Lower lobe of right lung (tissue), 2 donors: ENCODE results near the gene C6orf47. TPM values are rescaled to one million over a fixed set of nuclear protein-coding genes. Genes with fewer than 3 reads are reported as not detected.

Source experiments
- ATAC-seq, 2 donors: fragments of 200-7000 bp; cut with Tn5 transposase; one replicate each; pipeline ENCODE4 v1.9.1; 2020 to 2022; ENCODE audit warnings: mild to moderate bottlenecking in 2 of 2, moderate library complexity in 2 of 2
- DNase-seq: peaks from one replicate; pipeline ENCODE4 v3.0.0-alpha.2; 2020
- H3K27ac ChIP-seq: fragments of 200-600 bp; one replicate; pipeline ENCODE4 v1.8.0; 2022
- H3K27me3 ChIP-seq: fragments of 200-600 bp; one replicate; pipeline ENCODE4 v1.8.0; 2022; ENCODE audit warnings: low read depth
- H3K36me3 ChIP-seq: fragments of 200-600 bp; one replicate; pipeline ENCODE4 v1.8.0; 2022; ENCODE audit warnings: mild to moderate bottlenecking
- H3K4me1 ChIP-seq: fragments of 200-600 bp; one replicate; pipeline ENCODE4 v1.8.0; 2022
- H3K4me3 ChIP-seq: fragments of 200-600 bp; one replicate; pipeline ENCODE4 v1.8.0; 2022; ENCODE audit warnings: mild to moderate bottlenecking
- H3K9me3 ChIP-seq: fragments of 200-600 bp; one replicate; pipeline ENCODE4 v1.8.0; 2022
- CTCF ChIP-seq: fragments of 200-600 bp; IDR thresholded peaks from one replicate; pipeline ENCODE4 v1.8.0; 2022; ENCODE audit warnings: antibody characterized with exemption, mild to moderate bottlenecking
- intact Hi-C: fragments of 100-400 bp; cut with DNase I; formaldehyde crosslinking; loops from one replicate; pipeline ENCODE4 v1.11.0; 2022
- total RNA-seq: library from RNA; stranded (reverse); fragmentation: NEBNext Ultra II Directional; extraction: Animal tissue kit (Norgen Biotek cat#: 25700); gene quantifications from one replicate; pipeline ENCODE4 v1.2.1, GENCODE V29; 2021
- donor health status: DM: no; HTN: yes; CAD: no; lungs with severe emphysema.

C6orf47 gene
- total RNA-seq, 1 donor from 2014 or later: 24.7 TPM

GRCh38 chr6:31655349-31656237, 5.0 kb downstream of the C6orf47 start, which contains the start of gene APOM:
APOM (plus strand) TSS chr6:31655894; CDS start chr6:31655967, 73 bp downstream.
- H3K4me1 ChIP-seq: peaks cover 50% of the 10 kb centered on the region
- H3K9me3 ChIP-seq: no peaks in the 10 kb centered on the region
- no peak within 1 kb of the TSS for H3K27ac ChIP-seq
- no peaks in the 10 kb centered on the region for H3K27me3 ChIP-seq
- ATAC-seq: no peak
- DNase-seq: no peak
- TF ChIP-seq CTCF: no peak
- no peak within 1 kb of the TSS for H3K4me3 ChIP-seq
- peaks cover 34% of the 10 kb centered on the region for H3K36me3 ChIP-seq
- intact Hi-C loops: no loop called here

DNA sequence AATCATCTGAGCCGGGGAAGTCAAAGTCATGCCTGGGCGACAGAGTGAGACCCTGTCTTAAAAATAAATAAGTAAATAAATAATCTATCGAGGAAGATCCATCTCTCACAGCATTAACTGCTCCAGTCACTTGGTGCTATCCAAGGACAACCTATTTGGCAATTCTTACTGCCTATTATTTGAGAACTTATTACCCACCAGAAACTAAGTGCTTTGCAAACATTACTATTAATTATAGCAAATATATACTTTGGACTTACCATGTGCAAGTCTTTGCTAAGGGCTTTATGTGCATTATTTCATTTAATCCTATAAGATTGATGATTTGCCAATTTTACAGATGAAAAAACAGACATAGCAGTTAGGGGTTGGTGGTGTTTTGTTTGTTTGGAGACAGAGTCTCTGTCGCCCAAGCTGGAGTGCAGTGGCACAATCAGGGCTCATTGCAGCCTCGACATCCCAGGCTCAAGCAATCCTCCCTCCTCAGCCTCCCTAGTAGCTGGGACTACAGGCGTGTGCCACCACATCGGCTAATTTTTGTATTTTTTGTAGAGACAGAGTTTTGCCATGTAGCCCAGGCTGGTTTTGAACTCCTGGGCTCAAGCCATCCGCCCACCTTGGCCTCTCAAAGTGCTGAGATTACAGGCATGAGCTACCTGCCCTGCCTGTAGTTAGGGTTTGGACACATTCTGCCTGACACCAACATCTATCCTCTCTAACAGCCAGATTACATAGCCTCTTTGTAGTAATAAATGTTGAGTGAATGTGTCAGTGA, 5.8 kb downstream of the C6orf47 start:
- no peak overlapping the region for H3K27ac ChIP-seq
- intact Hi-C loops: no loop called here
- H3K4me3 ChIP-seq: no peak overlapping the region
- ATAC-seq: no peak
- no peaks in the 10 kb centered on the region for H3K27me3 ChIP-seq
- no peak for TF ChIP-seq CTCF
- DNase-seq: no peak
- H3K4me1 ChIP-seq: peaks cover 53% of the 10 kb centered on the region
- H3K36me3 ChIP-seq: peaks cover 42% of the 10 kb centered on the region
- no peaks in the 10 kb centered on the region for H3K9me3 ChIP-seq

DNA sequence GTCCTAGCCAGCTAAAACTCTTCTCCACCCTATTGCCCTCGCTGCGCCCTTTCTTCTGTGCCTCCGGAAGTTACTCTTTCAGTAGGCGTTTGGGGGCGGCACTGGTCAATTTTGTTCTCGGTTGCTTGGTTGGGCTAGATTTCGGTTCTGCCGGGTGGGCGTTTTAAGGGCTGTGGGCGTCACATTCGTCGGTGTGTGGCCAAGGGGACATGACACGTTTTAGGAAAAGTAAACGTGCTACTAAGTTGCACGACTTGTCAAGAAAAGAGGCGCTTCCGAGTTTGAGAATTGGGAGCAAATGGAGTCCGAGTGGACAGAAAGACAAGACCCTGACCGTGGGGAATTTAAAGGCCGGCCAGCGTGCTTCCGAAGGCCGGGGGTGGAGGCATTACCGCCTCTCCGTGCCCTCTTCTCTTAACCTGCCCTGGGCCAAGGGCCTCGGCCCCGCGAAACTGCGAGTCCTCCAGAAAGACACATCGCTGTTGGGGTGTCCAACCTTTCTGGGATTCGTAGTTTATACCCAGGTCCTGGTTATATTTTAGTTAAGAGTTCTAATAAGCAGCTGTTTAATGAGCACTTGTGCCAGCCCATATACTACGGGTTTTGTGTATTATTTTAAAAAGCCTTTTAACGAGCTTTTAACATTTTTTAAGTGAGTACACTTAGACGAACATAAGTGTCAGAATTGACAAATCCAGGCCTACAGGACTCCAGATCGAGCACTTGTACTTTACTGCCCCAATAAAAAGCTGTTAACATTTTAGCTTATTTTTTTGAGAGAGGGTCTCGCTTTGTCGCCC, 7.5 kb downstream of the C6orf47 start:
- peaks cover 36% of the 10 kb centered on the region for H3K4me1 ChIP-seq
- DNase-seq (peak; percentile 88), ATAC-seq (peak; percentile 87 to 88)
- no peaks in the 10 kb centered on the region for H3K27me3 ChIP-seq
- TF ChIP-seq CTCF: no peak
- H3K4me3 ChIP-seq: peak overlapping the region; percentile 87
- H3K9me3 ChIP-seq: no peaks in the 10 kb centered on the region
- peak overlapping the region; percentile 96 for H3K27ac ChIP-seq
- peaks cover 58% of the 10 kb centered on the region for H3K36me3 ChIP-seq
- intact Hi-C loops: no loop called here

DNA sequence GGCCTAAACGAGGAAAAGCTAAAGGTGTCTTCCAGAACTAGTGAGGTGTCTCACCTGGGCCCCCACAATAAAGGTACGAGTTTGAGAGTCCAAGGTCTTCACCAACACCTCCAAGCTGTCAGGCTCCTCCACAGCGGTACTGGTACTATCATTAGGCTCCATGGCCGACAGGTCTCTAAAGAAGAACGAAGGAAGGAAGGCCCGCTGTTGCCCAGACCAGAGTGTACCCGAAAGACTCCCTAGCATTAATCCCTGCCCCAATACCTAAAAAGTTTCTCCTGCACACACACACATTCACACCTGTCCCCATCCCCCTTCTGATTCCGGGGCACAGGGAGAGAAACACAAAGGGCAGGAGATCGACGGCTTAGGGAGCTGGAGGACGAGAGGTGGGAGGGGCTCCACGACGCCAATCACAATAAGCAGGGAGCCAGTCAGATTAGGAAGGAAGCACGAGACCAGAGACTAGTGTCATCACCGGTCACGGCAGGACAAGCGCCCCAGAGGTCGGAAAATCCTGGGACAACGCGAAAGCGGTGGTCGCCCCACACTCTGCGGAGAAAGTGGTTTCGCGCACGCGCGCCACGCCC, 8.9 kb downstream of the C6orf47 start:
- peak; percentile 79 to 82 for ATAC-seq
- intact Hi-C loops: no loop called here
- peaks cover 58% of the 10 kb centered on the region for H3K36me3 ChIP-seq

More for the DNA sequence above, 8.9 kb downstream of the C6orf47 start:
- Histone ChIP-seq H3K4me3 (peak overlapping the region; percentile 87), H3K9me3 (no peaks in the 10 kb centered on the region), H3K27me3 (no peaks in the 10 kb centered on the region), H3K4me1 (peaks cover 25% of the 10 kb centered on the region), H3K27ac (peak overlapping the region; percentile 96)
- DNase-seq: no peak
- no peak for TF ChIP-seq CTCF
